Suprapubic skin (tissue), 3 donors: ENCODE results near the gene MAGEA9.
"Not testable (repeated sequence)": the region's sequence is repeated elsewhere in the genome, so short reads cannot be mapped to it uniquely, and the experiment has no call there.

ENCODE experiments used
- CTCF ChIP-seq, 2 donors: fragments of 200-600 bp in 1 of 2; fragments of 450-650 bp in 1 of 2; sonication (generic) in 1 of 2; IDR thresholded peaks; one replicate each; pipeline ENCODE4 v1.5.1; 2016 to 2019; ENCODE audit warnings: antibody characterized with exemption in 2 of 2, mild to moderate bottlenecking in 1 of 2, moderate library complexity in 1 of 2
- EP300 ChIP-seq: sonication (generic); formaldehyde crosslinking; IDR thresholded peaks from one replicate; pipeline ENCODE4 v1.6.1; 2017; ENCODE audit warnings: antibody characterized with exemption
- POLR2A ChIP-seq, 2 donors: fragments of 450-650 bp; IDR thresholded peaks; one replicate each; pipeline ENCODE4 v1.6.1; 2017; ENCODE audit warnings: antibody characterized with exemption in 2 of 2, mild to moderate bottlenecking in 2 of 2, moderate library complexity in 2 of 2

GRCh38 chrX:149746390-149747007, 35.2 kb upstream of the MAGEA9 start:
- TF ChIP-seq CTCF (IDR thresholded peaks at IDR 0.05); POLR2A (IDR thresholded peaks at IDR 0.05); EP300: not testable (repeated sequence)
